ENCODE results near the gene CD3D.
"Not testable (repeated sequence)": the region's sequence is repeated elsewhere in the genome, so short reads cannot be mapped to it uniquely, and the experiment has no call there.

CD3D gene

DNA sequence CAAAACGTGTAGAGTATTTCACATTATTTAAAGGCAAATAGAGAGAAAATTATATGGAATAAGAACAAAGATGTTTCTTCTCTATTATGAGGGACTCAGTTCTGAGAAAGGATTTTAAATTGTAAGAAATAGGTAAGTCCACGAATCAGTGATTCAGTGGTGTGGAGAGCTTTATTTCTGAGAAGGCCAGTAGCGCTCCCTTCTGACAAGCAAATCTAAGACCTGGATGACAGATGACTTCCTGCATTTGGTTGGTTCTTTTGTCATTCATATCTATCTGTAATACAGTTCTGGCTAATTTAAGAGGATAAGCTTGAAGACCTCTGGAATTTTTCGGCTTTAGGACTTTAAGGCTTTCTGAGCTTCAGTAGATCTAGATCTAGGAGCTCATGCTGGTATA is 31.0 kb downstream of the CD3D start:
- DNase-seq (ENCODE audit: insufficient read length) (no peak), FAIRE-seq (no peak)
- TF ChIP-seq POLR2A (IDR thresholded peaks at IDR 0.05; ENCODE audit: low read depth, low read length) (no peak), TAF1 (IDR thresholded peaks at IDR 0.05; ENCODE audit: borderline replicate concordance, low read depth, low read length) (no peak), POLR2AphosphoS5 (IDR thresholded peaks at IDR 0.05; ENCODE audit: low read depth, low read length) (no peak)

GRCh38 chr11:118310781-118311485 is 31.6 kb downstream of the CD3D start:
- FAIRE-seq (no peak), DNase-seq (ENCODE audit: insufficient read length) (no peak)
- TF ChIP-seq TAF1 (IDR thresholded peaks at IDR 0.05; ENCODE audit: borderline replicate concordance, low read depth, low read length) (no peak), POLR2AphosphoS5 (IDR thresholded peaks at IDR 0.05; ENCODE audit: low read depth, low read length) (no peak), POLR2A (IDR thresholded peaks at IDR 0.05; ENCODE audit: low read depth, low read length) (no peak)

DNA sequence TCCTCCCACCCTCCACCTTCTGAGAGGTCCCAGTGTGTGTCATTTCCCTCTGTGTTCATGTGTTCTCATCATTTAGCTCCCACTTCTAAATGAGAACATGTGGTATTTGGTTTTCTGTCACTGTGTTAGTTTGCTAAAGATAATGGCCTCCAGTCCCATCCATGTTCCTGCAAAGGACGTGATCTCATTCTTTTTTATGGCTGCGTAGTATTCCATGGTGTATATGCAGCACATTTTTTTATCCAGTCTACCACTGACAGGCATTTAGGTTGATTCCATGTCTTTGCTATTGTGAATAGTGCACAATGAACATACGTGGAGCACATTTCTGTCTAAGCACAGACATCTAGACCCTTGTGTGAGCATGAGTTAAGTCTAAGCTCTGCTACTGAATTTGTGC is 32.2 kb downstream of the CD3D start:
- DNase-seq (ENCODE audit: insufficient read length): no peak
- no peak for FAIRE-seq
- TF ChIP-seq TAF1 (IDR thresholded peaks at IDR 0.05; ENCODE audit: borderline replicate concordance, low read depth, low read length): no peak
- TF ChIP-seq POLR2AphosphoS5 (IDR thresholded peaks at IDR 0.05; ENCODE audit: low read depth, low read length): no peak
- TF ChIP-seq POLR2A (IDR thresholded peaks at IDR 0.05; ENCODE audit: low read depth, low read length): no peak

DNA sequence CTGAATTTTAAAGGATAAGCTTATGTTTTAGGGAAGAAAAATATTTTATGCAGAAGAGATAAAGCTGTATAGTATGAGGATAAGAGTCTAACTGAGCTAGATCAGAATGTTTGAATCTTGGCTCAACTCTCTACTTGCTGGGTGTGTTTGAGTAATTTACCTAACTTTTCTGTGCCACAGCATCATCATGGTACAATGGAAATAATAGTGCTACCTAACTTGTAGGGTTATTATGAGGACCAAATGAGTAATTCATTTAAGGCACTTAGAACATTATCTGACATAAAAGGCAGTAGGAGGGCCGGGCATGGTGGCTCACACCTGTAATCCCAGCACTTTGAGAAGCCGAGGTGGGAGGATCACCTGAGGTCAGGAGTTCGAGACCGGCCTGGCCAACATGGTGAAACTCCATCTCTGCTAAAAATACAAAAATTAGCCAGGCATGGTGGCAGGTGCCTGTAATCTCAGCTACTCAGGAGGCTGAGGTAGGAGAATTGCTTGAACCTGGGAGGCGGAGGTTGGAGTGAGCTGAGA is 33.4 kb downstream of the CD3D start:
- not testable (repeated sequence) for FAIRE-seq; DNase-seq (ENCODE audit: insufficient read length)

GRCh38 chr11:118306556-118306955 is 35.9 kb downstream of the CD3D start:
- no peak for DNase-seq (ENCODE audit: insufficient read length)
- no peak for TF ChIP-seq TAF1 (IDR thresholded peaks at IDR 0.05; ENCODE audit: borderline replicate concordance, low read depth, low read length)
- FAIRE-seq: no peak

- FAIRE-seq: no peak
- TF ChIP-seq POLR2AphosphoS5 (IDR thresholded peaks at IDR 0.05; ENCODE audit: low read depth, low read length): no peak
- no peak for TF ChIP-seq TAF1 (IDR thresholded peaks at IDR 0.05; ENCODE audit: borderline replicate concordance, low read depth, low read length)
- TF ChIP-seq POLR2A (IDR thresholded peaks at IDR 0.05; ENCODE audit: low read depth, low read length): no peak
- no peak for DNase-seq (ENCODE audit: insufficient read length)
These were observed 36.8 kb downstream of the CD3D start for GRCh38 chr11:118305726-118306125.

GRCh38 chr11:118304568-118305248 is 37.8 kb downstream of the CD3D start, which contains the start of gene CD3E:
Gene CD3E (plus strand): TSS chr11:118304730. CDS start chr11:118304953, 223 bp downstream.
- no peak for TF ChIP-seq TAF1 (IDR thresholded peaks at IDR 0.05; ENCODE audit: borderline replicate concordance, low read depth, low read length)
- FAIRE-seq (no peak), DNase-seq (ENCODE audit: insufficient read length) (no peak)

DNA sequence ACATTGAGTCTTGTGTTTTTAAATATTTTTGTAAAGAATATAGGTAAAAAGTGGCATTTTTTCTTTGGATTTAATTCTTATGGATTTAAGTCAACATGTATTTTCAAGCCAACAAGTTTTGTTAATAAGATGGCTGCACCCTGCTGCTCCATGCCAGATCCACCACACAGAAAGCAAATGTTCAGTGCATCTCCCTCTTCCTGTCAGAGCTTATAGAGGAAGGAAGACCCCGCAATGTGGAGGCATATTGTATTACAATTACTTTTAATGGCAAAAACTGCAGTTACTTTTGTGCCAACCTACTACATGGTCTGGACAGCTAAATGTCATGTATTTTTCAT is 38.3 kb downstream of the CD3D start:
- DNase-seq (ENCODE audit: insufficient read length) (no peak), FAIRE-seq (no peak)
- TF ChIP-seq POLR2A (IDR thresholded peaks at IDR 0.05; ENCODE audit: low read depth, low read length) (no peak), POLR2AphosphoS5 (IDR thresholded peaks at IDR 0.05; ENCODE audit: low read depth, low read length) (no peak), TAF1 (IDR thresholded peaks at IDR 0.05; ENCODE audit: borderline replicate concordance, low read depth, low read length) (no peak)

GRCh38 chr11:118301600-118302195 is 40.8 kb downstream of the CD3D start:
- no peak for TF ChIP-seq TAF1 (IDR thresholded peaks at IDR 0.05; ENCODE audit: borderline replicate concordance, low read depth, low read length)
- TF ChIP-seq POLR2A (IDR thresholded peaks at IDR 0.05; ENCODE audit: low read depth, low read length): no peak
- no peak for TF ChIP-seq POLR2AphosphoS5 (IDR thresholded peaks at IDR 0.05; ENCODE audit: low read depth, low read length)
- DNase-seq (ENCODE audit: insufficient read length): no peak
- FAIRE-seq: no peak

DNA sequence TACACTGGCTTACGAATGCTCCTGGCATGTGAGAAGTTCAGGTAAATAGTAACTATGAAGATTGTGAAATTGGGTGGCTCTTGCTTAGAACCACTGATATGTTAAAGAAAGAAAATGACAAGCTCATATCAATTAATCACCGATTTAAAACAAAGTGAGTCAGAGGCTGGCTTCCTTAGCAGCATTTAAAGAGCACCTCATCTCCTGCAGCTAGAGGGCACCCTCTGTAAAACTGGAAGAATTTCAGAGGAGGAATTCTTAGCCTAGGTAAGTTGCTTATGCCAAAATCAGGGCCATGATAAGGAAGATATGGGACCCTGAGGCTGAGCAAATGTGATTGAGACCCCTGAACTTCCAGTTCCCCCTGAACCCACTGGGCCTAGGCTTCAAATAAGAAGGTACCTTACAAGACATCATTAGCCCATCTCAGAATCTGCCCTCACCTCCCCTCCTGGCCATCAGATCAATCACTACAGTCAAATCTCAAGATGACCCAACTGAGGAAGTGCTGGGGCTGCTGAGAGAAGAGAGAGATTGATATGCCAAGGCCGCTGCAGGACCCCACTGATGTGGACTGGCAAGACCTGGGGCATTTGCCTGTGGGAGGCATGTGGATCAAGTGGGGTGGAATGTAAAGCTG is 46.6 kb downstream of the CD3D start:
- no peak for TF ChIP-seq TAF1 (IDR thresholded peaks at IDR 0.05; ENCODE audit: borderline replicate concordance, low read depth, low read length)
- TF ChIP-seq POLR2A (IDR thresholded peaks at IDR 0.05; ENCODE audit: low read depth, low read length): no peak
- TF ChIP-seq POLR2AphosphoS5 (IDR thresholded peaks at IDR 0.05; ENCODE audit: low read depth, low read length): no peak
- DNase-seq (ENCODE audit: insufficient read length): no peak
- FAIRE-seq: peak; percentile 48

DNA sequence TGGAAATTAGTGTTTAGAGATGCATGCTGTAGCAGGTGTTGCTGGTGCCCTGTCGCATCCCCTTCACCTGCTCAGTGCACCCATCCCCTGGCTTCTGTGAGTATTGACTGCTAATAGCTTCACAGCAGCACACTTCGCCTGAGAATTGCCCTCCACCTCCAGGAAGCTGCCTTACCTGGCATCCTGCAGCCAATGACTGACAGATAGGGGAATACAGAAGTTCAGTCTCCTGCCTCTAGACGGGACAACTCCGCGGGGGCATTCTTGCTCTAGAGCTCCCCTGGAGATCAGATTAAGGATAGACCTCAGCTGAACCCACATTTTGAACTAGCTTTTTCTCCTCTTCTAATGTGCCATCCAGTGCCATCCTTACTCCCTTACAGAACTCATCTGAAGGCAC is 47.3 kb downstream of the CD3D start:
- no peak for FAIRE-seq
- no peak for DNase-seq (ENCODE audit: insufficient read length)
- no peak for TF ChIP-seq TAF1 (IDR thresholded peaks at IDR 0.05; ENCODE audit: borderline replicate concordance, low read depth, low read length)
- TF ChIP-seq POLR2A (IDR thresholded peaks at IDR 0.05; ENCODE audit: low read depth, low read length): no peak
- no peak for TF ChIP-seq POLR2AphosphoS5 (IDR thresholded peaks at IDR 0.05; ENCODE audit: low read depth, low read length)

- FAIRE-seq: no peak
- TF ChIP-seq POLR2AphosphoS5 (IDR thresholded peaks at IDR 0.05; ENCODE audit: low read depth, low read length): no peak
- no peak for TF ChIP-seq POLR2A (IDR thresholded peaks at IDR 0.05; ENCODE audit: low read depth, low read length)
- no peak for TF ChIP-seq TAF1 (IDR thresholded peaks at IDR 0.05; ENCODE audit: borderline replicate concordance, low read depth, low read length)
These were observed 48.5 kb downstream of the CD3D start for GRCh38 chr11:118294053-118294452.

More at GRCh38 chr11:118294053-118294452, 48.5 kb downstream of the CD3D start:
- no peak for DNase-seq (ENCODE audit: insufficient read length)
